Measurements from ENCODE around the gene PAK2. TPM values are rescaled to one million over a fixed set of nuclear protein-coding genes. Genes with fewer than 3 reads are reported as not detected.

Gene PAK2
- total RNA-seq (10 to 100 TPM; 81.2 to 85.4 TPM), polyA plus RNA-seq (38.0 TPM)

DNA sequence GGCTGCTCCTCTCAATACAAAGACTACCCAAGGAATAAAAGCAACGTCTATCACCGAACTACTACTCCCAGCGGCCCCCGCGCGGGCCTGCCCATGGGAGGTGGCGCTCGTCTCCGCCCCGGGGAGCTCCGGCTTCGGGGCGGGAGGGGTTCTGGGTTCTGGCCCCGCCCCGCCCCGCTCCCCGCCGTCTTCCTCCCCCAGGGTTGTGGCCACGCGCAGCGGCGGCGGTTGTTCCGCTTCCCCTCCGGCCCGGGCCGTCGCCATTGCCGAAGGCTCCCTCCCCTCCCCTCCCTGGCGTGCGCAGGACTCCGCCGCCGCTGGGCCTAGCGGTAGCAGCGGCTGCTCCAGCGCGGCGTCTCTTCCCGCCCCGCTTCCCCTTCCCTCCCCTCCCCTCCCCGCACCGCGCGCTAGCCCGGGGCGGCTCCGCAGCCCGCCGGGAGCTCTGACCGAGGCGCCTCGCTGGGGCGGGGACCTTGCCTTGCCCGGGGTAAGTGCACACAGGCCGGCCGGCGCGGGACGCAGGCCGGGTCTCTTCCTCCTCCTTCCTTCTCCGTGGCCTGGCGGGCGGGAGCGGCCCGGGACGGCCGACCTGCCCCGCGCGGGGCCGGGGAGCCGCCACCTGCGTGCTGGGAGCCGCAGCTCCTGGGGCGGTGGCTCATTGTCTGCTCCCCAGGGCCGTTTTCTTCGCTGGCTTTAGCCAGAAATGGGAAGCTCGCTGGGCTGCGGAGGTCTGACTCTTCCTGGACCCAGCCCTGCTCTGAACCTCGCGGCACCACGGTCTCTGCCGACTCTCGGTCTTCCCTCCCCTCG lies at the start of gene PAK2:
Gene PAK2, plus strand, starts transcription at position 187 of the 810 bp plus-strand sequence. CDS start 42,790 bp downstream, outside the sequence.
- CTCF ChIA-PET: interaction anchor here (1.5 kb wide), 1 partner anchor 51 kb away, joined by 3 read pairs; no protein-coding TSS in a partner anchor
- H3K4me3 Mint-ChIP-seq: peak within 1 kb of the TSS; percentile 91 to 100 (median 99)

DNA sequence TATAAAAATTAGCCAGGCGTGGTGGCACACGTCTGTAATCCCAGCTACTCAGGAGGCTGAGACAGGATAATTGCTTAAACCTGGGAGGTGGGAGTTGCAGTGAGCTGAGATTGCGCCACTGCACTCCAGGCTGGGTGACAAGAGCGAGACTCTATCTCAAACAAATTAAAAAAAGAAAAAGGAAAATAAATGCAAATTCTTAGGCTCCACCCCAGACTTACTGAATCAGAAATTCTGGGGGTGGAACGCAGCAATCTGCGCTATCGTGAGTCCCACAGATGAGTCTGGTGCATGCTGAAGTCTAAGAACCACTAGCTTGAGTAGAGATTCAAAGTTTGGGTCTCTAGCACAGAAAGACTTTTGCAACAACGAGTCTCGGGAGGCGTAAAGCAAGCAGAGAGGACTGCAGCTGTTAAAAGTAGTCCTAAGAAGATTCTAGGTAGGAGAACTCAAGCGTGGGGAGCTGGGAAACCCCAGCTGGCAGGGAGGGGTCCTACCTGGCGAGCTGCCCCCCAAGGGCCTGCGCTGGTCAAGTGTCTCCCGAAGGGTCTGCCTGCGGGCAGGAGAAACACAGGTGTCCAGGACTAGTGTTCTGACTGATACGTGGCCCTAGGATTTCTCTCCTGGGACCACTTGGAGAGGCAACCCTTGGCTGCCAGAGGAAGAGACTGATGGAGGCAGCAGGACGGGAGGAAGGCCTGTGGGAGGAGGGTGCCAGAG lies 49.6 kb upstream of the PAK2 start:
- ChIA-PET CTCF (interaction anchor here (2.2 kb wide), 1 partner anchor 81 kb away, joined by 11 read pairs; no protein-coding TSS in a partner anchor), POLR2A (no interaction called here)
- Mint-ChIP-seq H3K27ac (peak overlapping the region in 1 of 8 donors; percentile 79), H3K9me3 (no peaks in the 10 kb centered on the region), H3K4me3 (no peak overlapping the region), H3K27me3 (no peaks in the 10 kb centered on the region), H3K4me1 (peaks cover 5 to 6% (median 5%) of the 10 kb centered on the region in 3 donors), H3K36me3 (no peaks in the 10 kb centered on the region)
- H3K36me3 ChIP-seq (ENCODE audit: insufficient read depth, low read length): no peaks in the 10 kb centered on the region
- no peak overlapping the region for H3K27ac ChIP-seq (ENCODE audit: low read depth, low read length)
- H3K4me1 ChIP-seq (ENCODE audit: insufficient read depth, low read length): peaks cover 4% of the 10 kb centered on the region
- no peaks in the 10 kb centered on the region for H3K27me3 ChIP-seq (ENCODE audit: insufficient read depth, low read length, poor library complexity, severe bottlenecking)
- no peak for DNase-seq
- no peaks in the 10 kb centered on the region for H3K9me3 ChIP-seq (ENCODE audit: low read length)
- no peak overlapping the region for H3K4me3 ChIP-seq (ENCODE audit: low read length)

More for the DNA sequence above, at the start of gene PAK2:
- peaks cover 33 to 42% (median 38%) of the 10 kb centered on the region in 3 donors for H3K4me1 Mint-ChIP-seq
- Histone ChIP-seq H3K4me3 (ENCODE audit: low read length) (peak within 1 kb of the TSS; percentile 72), H3K9me3 (ENCODE audit: low read length) (no peaks in the 10 kb centered on the region), H3K36me3 (ENCODE audit: insufficient read depth, low read length) (no peaks in the 10 kb centered on the region), H3K27ac (ENCODE audit: low read depth, low read length) (peak within 1 kb of the TSS; percentile 82), H3K4me1 (ENCODE audit: insufficient read depth, low read length) (peaks cover 23% of the 10 kb centered on the region), H3K27me3 (ENCODE audit: insufficient read depth, low read length, poor library complexity, severe bottlenecking) (no peaks in the 10 kb centered on the region)
- H3K36me3 Mint-ChIP-seq: peaks cover 0 to 21% (median 3%) of the 10 kb centered on the region in 3 donors
- POLR2A ChIA-PET: interaction anchor here (0.5 to 2.4 kb wide), 8 partner anchors 28 to 423 kb away, joined by 3 to 18 read pairs (median 5); partner anchors contain the start of genes CEP19, DYNLT2B, FBXO45 and NCBP2
- peak within 1 kb of the TSS; percentile 90 to 100 (median 98) for H3K27ac Mint-ChIP-seq
- DNase-seq: peak; percentile 83 to 91 (median 88)
- H3K9me3 Mint-ChIP-seq: no peaks in the 10 kb centered on the region
- no peaks in the 10 kb centered on the region for H3K27me3 Mint-ChIP-seq

DNA sequence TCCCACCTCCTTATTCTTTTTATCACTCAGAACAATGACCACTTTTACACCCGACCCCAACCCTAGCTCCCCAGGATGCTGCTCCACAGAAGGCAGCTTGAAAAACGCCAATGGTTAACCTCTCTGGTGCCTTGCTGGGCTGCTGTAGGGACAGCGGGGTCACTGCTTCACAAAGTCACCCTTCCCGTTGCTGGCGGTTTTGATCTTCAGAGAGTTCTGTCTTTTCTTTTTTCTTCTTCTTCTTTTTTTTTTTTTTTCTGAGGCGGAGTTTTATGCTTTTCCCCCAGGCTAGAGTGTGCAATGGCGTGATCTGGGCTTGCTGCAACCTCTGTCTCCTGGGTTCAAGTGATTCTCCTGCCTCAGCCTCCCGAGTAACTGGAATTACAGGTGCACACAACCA lies 48.3 kb upstream of the PAK2 start:
- CTCF ChIA-PET: interaction anchor here (1.1 to 2.2 kb wide), 2 partner anchors 59 to 82 kb away, joined by 3 to 8 read pairs; no protein-coding TSS in a partner anchor
- Mint-ChIP-seq H3K4me1 (peaks cover 0 to 7% (median 2%) of the 10 kb centered on the region in 3 donors), H3K27me3 (no peaks in the 10 kb centered on the region), H3K27ac (peak overlapping the region in 1 of 8 donors; percentile 36), H3K9me3 (no peaks in the 10 kb centered on the region), H3K4me3 (no peak overlapping the region), H3K36me3 (no peaks in the 10 kb centered on the region)
- no peaks in the 10 kb centered on the region for H3K36me3 ChIP-seq (ENCODE audit: insufficient read depth, low read length)
- no peak for DNase-seq
- no peaks in the 10 kb centered on the region for H3K27me3 ChIP-seq (ENCODE audit: insufficient read depth, low read length, poor library complexity, severe bottlenecking)
- peaks cover 5% of the 10 kb centered on the region for H3K4me1 ChIP-seq (ENCODE audit: insufficient read depth, low read length)
- H3K9me3 ChIP-seq (ENCODE audit: low read length): no peaks in the 10 kb centered on the region
- H3K27ac ChIP-seq (ENCODE audit: low read depth, low read length): no peak overlapping the region
- POLR2A ChIA-PET: no interaction called here
- no peak overlapping the region for H3K4me3 ChIP-seq (ENCODE audit: low read length)

DNA sequence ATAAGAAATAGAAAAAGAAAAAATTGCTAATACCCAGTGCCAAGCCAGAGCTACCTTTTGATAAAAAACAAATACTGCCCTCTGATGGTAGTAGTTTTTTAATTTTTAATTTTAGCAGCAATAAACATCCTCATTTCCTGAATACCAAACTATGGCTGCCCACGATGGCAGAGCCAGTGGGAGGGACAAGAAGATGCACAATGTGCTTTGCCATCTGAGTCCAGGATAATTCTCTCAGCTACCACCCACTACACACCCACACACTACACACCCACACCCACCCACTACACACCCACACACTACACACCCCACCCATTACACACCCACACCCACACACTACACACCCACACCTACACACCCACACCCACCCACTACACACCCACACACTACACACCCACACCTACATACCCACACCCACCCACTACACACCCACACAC lies 45.4 kb upstream of the PAK2 start:
- no peaks in the 10 kb centered on the region for H3K9me3 ChIP-seq (ENCODE audit: low read length)
- DNase-seq: peak in 4 of 5 donors; percentile 6 to 54 (median 24)
- H3K36me3 Mint-ChIP-seq: peaks cover 0 to 1% (median 0%) of the 10 kb centered on the region in 3 donors
- no peaks in the 10 kb centered on the region for H3K9me3 Mint-ChIP-seq
- H3K4me1 ChIP-seq (ENCODE audit: insufficient read depth, low read length): peaks cover 5% of the 10 kb centered on the region
- H3K4me1 Mint-ChIP-seq: peaks cover 0 to 7% (median 2%) of the 10 kb centered on the region in 3 donors
- no peaks in the 10 kb centered on the region for H3K27me3 ChIP-seq (ENCODE audit: insufficient read depth, low read length, poor library complexity, severe bottlenecking)
- no peak overlapping the region for H3K4me3 ChIP-seq (ENCODE audit: low read length)
- CTCF ChIA-PET: interaction anchor here (0.7 to 1.2 kb wide), 5 partner anchors 10 to 165 kb away, joined by 3 to 6 read pairs (median 4); no protein-coding TSS in a partner anchor
- no peaks in the 10 kb centered on the region for H3K36me3 ChIP-seq (ENCODE audit: insufficient read depth, low read length)
- no peaks in the 10 kb centered on the region for H3K27me3 Mint-ChIP-seq
- H3K4me3 Mint-ChIP-seq: no peak overlapping the region
- no peak overlapping the region for H3K27ac ChIP-seq (ENCODE audit: low read depth, low read length)
- POLR2A ChIA-PET: interaction anchor here (0.6 to 0.7 kb wide), 2 partner anchors 12 to 76 kb away, joined by 3 to 5 read pairs; no protein-coding TSS in a partner anchor
- peak overlapping the region in 3 of 8 donors; percentile 38 to 70 (median 57) for H3K27ac Mint-ChIP-seq

DNA sequence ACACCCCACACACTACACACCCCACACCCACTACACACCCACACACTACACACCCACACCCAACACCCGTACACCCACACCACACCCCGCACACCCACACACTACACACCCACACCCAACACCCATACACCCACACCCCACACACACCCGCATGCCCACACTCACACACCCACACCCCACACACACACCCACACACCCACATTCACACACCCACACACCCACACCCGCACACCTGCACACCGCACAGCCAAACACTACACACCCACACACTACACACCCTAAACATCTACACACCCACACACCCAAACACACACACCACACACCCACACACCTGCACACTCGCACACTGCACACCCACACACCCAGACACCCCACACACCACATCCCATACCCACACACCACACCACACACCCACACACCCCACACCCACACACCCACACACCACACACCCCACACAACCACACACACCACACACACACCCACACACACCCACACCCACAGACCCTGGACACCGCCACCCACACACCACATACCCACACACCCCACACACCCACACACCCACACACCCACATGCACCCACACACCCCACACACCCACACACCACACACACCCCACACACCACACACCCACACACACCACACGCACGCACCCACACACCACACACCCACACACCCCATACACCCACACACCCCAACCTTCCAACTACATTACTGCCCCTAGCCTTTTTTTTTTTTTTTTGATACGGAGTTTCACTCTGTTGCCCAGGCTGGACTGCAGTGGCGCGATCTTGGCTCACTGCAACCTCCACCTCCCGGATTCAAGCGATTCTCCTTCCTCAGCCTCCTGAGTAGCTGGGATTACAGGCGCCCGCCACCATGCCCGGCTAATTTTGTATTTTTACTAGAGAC lies 44.5 kb upstream of the PAK2 start:
- no peaks in the 10 kb centered on the region for H3K9me3 Mint-ChIP-seq
- no peak overlapping the region for H3K4me3 ChIP-seq (ENCODE audit: low read length)
- no peak for DNase-seq
- POLR2A ChIA-PET: no interaction called here
- peaks cover 0 to 7% (median 2%) of the 10 kb centered on the region in 3 donors for H3K4me1 Mint-ChIP-seq
- H3K27ac ChIP-seq (ENCODE audit: low read depth, low read length): no peak overlapping the region
- no peaks in the 10 kb centered on the region for H3K27me3 Mint-ChIP-seq
- no peaks in the 10 kb centered on the region for H3K36me3 ChIP-seq (ENCODE audit: insufficient read depth, low read length)
- CTCF ChIA-PET: interaction anchor here (0.6 to 2.1 kb wide), 2 partner anchors 10 to 918 kb away, joined by 3 to 8 read pairs; no protein-coding TSS in a partner anchor
- no peaks in the 10 kb centered on the region for H3K9me3 ChIP-seq (ENCODE audit: low read length)
- peaks cover 0 to 1% (median 0%) of the 10 kb centered on the region in 3 donors for H3K36me3 Mint-ChIP-seq
- H3K27ac Mint-ChIP-seq: peak overlapping the region in 4 of 8 donors; percentile 58 to 91 (median 72)
- H3K4me3 Mint-ChIP-seq: no peak overlapping the region
- H3K4me1 ChIP-seq (ENCODE audit: insufficient read depth, low read length): peaks cover 5% of the 10 kb centered on the region
- H3K27me3 ChIP-seq (ENCODE audit: insufficient read depth, low read length, poor library complexity, severe bottlenecking): no peaks in the 10 kb centered on the region

DNA sequence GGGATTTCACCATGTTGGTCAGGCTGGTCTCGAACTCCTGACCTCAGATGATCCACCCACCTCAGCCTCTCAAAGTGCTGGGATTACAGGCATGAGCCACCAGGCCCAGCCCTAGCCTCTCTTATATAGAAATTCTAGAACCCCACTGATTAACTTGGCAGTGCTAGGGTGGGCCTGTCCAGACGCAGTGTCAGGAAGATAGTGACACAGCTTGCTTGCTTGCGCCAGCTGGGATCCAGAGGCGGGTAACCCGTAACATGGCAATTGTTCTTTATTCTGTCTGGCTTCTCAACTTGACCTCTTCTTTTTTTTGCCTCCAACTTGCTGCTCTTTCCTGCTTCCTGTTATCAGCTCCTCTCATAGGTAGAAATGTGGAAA lies 43.8 kb upstream of the PAK2 start:
- CTCF ChIA-PET: interaction anchor here (0.6 to 2.1 kb wide), 2 partner anchors 11 to 917 kb away, joined by 3 to 8 read pairs; no protein-coding TSS in a partner anchor
- Histone ChIP-seq H3K4me3 (ENCODE audit: low read length) (no peak overlapping the region), H3K27ac (ENCODE audit: low read depth, low read length) (no peak overlapping the region), H3K9me3 (ENCODE audit: low read length) (no peaks in the 10 kb centered on the region), H3K27me3 (ENCODE audit: insufficient read depth, low read length, poor library complexity, severe bottlenecking) (no peaks in the 10 kb centered on the region), H3K4me1 (ENCODE audit: insufficient read depth, low read length) (peaks cover 5% of the 10 kb centered on the region), H3K36me3 (ENCODE audit: insufficient read depth, low read length) (no peaks in the 10 kb centered on the region)
- H3K4me1 Mint-ChIP-seq: peaks cover 0 to 7% (median 2%) of the 10 kb centered on the region in 3 donors
- H3K9me3 Mint-ChIP-seq: no peaks in the 10 kb centered on the region
- H3K36me3 Mint-ChIP-seq: peaks cover 0 to 1% (median 0%) of the 10 kb centered on the region in 3 donors
- no peaks in the 10 kb centered on the region for H3K27me3 Mint-ChIP-seq
- POLR2A ChIA-PET: no interaction called here
- peak overlapping the region in 6 of 8 donors; percentile 58 to 91 (median 72) for H3K27ac Mint-ChIP-seq
- H3K4me3 Mint-ChIP-seq: peak overlapping the region in 1 of 7 donors; percentile 54
- DNase-seq: no peak

DNA sequence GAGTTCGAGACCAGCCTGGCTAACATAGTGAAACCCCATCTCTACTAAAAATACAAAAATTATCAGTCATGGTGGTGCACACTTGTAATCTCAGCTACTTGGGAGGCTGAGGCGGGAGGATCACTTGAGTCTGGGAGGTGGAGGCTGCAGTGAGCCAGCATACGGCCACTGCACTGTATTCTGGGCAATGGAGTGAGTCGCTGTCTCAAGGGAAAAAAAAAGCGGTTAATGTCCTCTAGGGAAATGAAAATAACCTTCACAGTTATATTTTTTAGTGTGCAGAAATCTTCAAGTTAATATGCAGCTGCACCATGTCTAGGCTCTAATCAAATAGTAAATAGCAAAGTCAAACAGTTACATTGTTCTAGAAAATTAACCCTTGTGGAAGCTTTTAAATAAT lies 42.4 kb upstream of the PAK2 start:
- Histone ChIP-seq H3K4me3 (ENCODE audit: low read length) (no peak overlapping the region), H3K9me3 (ENCODE audit: low read length) (no peaks in the 10 kb centered on the region), H3K27ac (ENCODE audit: low read depth, low read length) (no peak overlapping the region), H3K4me1 (ENCODE audit: insufficient read depth, low read length) (peaks cover 5% of the 10 kb centered on the region), H3K27me3 (ENCODE audit: insufficient read depth, low read length, poor library complexity, severe bottlenecking) (no peaks in the 10 kb centered on the region), H3K36me3 (ENCODE audit: insufficient read depth, low read length) (no peaks in the 10 kb centered on the region)
- POLR2A ChIA-PET: no interaction called here
- H3K36me3 Mint-ChIP-seq: peaks cover 0 to 1% (median 0%) of the 10 kb centered on the region in 3 donors
- H3K4me3 Mint-ChIP-seq: no peak overlapping the region
- CTCF ChIA-PET: interaction anchor here (2.1 kb wide), 1 partner anchor 12 kb away, joined by 8 read pairs; no protein-coding TSS in a partner anchor
- H3K4me1 Mint-ChIP-seq: peaks cover 0 to 7% (median 2%) of the 10 kb centered on the region in 3 donors
- H3K9me3 Mint-ChIP-seq: no peaks in the 10 kb centered on the region
- no peaks in the 10 kb centered on the region for H3K27me3 Mint-ChIP-seq
- peak overlapping the region in 1 of 8 donors; percentile 6 for H3K27ac Mint-ChIP-seq
- DNase-seq: no peak

All from CD8-positive, alpha-beta memory T cell (primary cell).